Activated CD4-positive, alpha-beta T cell treated with anti-CD3 and anti-CD28 coated beads, Interleukin-2, amount 50 U/mL, for 24 hours (primary cell): ENCODE measurements around the gene AKAP5.
A peak's percentile ranks its signal among the peaks of the same experiment; 100 is the strongest.

Experiments
- DNase-seq, 2 donors: peaks; one replicate each; pipeline ENCODE4 v3.0.0-alpha.2; 2020; ENCODE audit warnings: low read depth in 1 of 2, low spot score in 1 of 2

Gene AKAP5

GRCh38 chr14:64465191-64465822 is at the start of gene AKAP5:
AKAP5 (plus strand) TSS chr14:64465499; CDS start chr14:64468395, 2,896 bp downstream.
- DNase-seq = peak; percentile 22 to 23

GRCh38 chr14:64416348-64416932 is 48.9 kb upstream of the AKAP5 start:
- no peak for DNase-seq

GRCh38 chr14:64417055-64417770 is 48.1 kb upstream of the AKAP5 start:
- no peak for DNase-seq

- no peak for DNase-seq
These were observed 47.6 kb upstream of the AKAP5 start for GRCh38 chr14:64417771-64418125.

- DNase-seq = no peak
These were observed 46.3 kb upstream of the AKAP5 start for GRCh38 chr14:64419003-64419402.

GRCh38 chr14:64421166-64421565 is 44.1 kb upstream of the AKAP5 start:
- no peak for DNase-seq

GRCh38 chr14:64422005-64422404 is 43.3 kb upstream of the AKAP5 start:
- no peak for DNase-seq

GRCh38 chr14:64422756-64423155 is 42.5 kb upstream of the AKAP5 start:
- no peak for DNase-seq

GRCh38 chr14:64423987-64424386 is 41.3 kb upstream of the AKAP5 start:
- no peak for DNase-seq

GRCh38 chr14:64434528-64434927 is 30.8 kb upstream of the AKAP5 start:
- DNase-seq = no peak

GRCh38 chr14:64438181-64438841 is 27.0 kb upstream of the AKAP5 start:
- DNase-seq = no peak

- DNase-seq = no peak
These were observed 26.2 kb upstream of the AKAP5 start for GRCh38 chr14:64439141-64439540.

GRCh38 chr14:64440494-64440893 is 24.8 kb upstream of the AKAP5 start:
- DNase-seq = no peak

- no peak for DNase-seq
These were observed 22.9 kb upstream of the AKAP5 start for GRCh38 chr14:64442300-64442988.

- DNase-seq = no peak
These were observed 21.2 kb upstream of the AKAP5 start for GRCh38 chr14:64444140-64444539.

- peak in 1 of 2 donors; percentile 33 for DNase-seq
These were observed 20.1 kb upstream of the AKAP5 start for GRCh38 chr14:64444984-64445845.

- no peak for DNase-seq
These were observed 17.2 kb upstream of the AKAP5 start for GRCh38 chr14:64447876-64448670.

- no peak for DNase-seq
These were observed 15.0 kb upstream of the AKAP5 start for GRCh38 chr14:64450255-64450654.

GRCh38 chr14:64454671-64455070 is 10.6 kb upstream of the AKAP5 start:
- no peak for DNase-seq
